Suprapubic skin (tissue), 4 donors: ENCODE results near the gene MTAP.

Experiments
- EP300 ChIP-seq: sonication (generic); formaldehyde crosslinking; IDR thresholded peaks from one replicate; pipeline ENCODE4 v1.6.1; 2017; ENCODE audit warnings: antibody characterized with exemption
- POLR2A ChIP-seq, 2 donors: fragments of 450-650 bp; IDR thresholded peaks; one replicate each; pipeline ENCODE4 v1.6.1; 2017; ENCODE audit warnings: antibody characterized with exemption in 2 of 2, mild to moderate bottlenecking in 2 of 2, moderate library complexity in 2 of 2
- POLR2AphosphoS5 ChIP-seq, 3 donors: sonication (generic); formaldehyde crosslinking; IDR thresholded peaks; one replicate each; pipeline ENCODE4 v1.6.1; 2017; ENCODE audit warnings: antibody characterized with exemption in 3 of 3
- TF ChIP-seq, protein P1 (sequence below), 2 donors: fragments of 200-600 bp in 1 of 2; fragments of 450-650 bp in 1 of 2; sonication (generic) in 1 of 2; IDR thresholded peaks; one replicate each; pipeline ENCODE4 v1.5.1; 2016 to 2019; ENCODE audit warnings: antibody characterized with exemption in 2 of 2, mild to moderate bottlenecking in 1 of 2, moderate library complexity in 1 of 2

DNA sequence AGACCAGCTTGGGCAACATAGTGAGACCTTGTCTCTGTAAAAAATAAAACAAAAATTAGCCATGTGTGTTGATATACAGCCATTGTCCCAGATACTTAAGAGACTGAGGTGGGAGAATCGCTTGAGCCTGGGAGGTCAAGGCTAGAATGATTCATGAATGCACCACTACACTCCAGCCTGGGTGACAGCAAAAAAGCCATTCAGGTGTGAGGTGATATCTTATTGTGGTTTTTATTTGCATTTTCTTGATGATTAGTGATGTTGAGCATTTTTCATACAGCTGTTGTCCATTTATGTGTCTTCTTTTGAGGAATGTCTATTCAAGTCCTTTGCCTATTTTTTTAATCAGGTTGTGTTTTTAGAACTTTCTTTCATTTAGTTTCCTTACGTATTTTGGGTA, 23.2 kb downstream of the MTAP start:
- TF ChIP-seq EP300 (no peak), POLR2AphosphoS5 (IDR thresholded peaks at IDR 0.05) (no peak), POLR2A (IDR thresholded peaks at IDR 0.05) (no peak)
- TF ChIP-seq, protein P1, sequence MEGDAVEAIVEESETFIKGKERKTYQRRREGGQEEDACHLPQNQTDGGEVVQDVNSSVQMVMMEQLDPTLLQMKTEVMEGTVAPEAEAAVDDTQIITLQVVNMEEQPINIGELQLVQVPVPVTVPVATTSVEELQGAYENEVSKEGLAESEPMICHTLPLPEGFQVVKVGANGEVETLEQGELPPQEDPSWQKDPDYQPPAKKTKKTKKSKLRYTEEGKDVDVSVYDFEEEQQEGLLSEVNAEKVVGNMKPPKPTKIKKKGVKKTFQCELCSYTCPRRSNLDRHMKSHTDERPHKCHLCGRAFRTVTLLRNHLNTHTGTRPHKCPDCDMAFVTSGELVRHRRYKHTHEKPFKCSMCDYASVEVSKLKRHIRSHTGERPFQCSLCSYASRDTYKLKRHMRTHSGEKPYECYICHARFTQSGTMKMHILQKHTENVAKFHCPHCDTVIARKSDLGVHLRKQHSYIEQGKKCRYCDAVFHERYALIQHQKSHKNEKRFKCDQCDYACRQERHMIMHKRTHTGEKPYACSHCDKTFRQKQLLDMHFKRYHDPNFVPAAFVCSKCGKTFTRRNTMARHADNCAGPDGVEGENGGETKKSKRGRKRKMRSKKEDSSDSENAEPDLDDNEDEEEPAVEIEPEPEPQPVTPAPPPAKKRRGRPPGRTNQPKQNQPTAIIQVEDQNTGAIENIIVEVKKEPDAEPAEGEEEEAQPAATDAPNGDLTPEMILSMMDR (IDR thresholded peaks at IDR 0.05): no peak
